Small intestine (tissue), 7 donors: ENCODE measurements around the gene WDCP. TPM values are rescaled to one million over a fixed set of nuclear protein-coding genes. Genes with fewer than 3 reads are reported as not detected.

Source experiments
- DNase-seq, 2 donors: peaks; one replicate each; pipeline versions ENCODE4 v3.0.0 to v3.0.0-alpha.2; 2013
- FAIRE-seq: peaks from 2 replicates; lab custom pipeline; 2012; peaks lifted over from hg19 to GRCh38; lab: Jason Lieb, UNC
- H3K27ac ChIP-seq, 3 donors: one replicate each; pipeline ENCODE4 v1.5.1; 2013; ENCODE audit warnings: low read length in 2 of 3, mild to moderate bottlenecking in 2 of 3, control low read depth in 1 of 3, inconsistent platforms in 1 of 3, low read depth in 1 of 3, moderate library complexity in 1 of 3
- H3K27me3 ChIP-seq, 3 donors: one replicate each; pipeline ENCODE4 v1.6.1; 2013; ENCODE audit warnings: low read length in 3 of 3, inconsistent platforms in 1 of 3; ENCODE audit not compliant: control insufficient read depth in 3 of 3, insufficient read depth in 3 of 3
- H3K36me3 ChIP-seq, 3 donors: one replicate each; pipeline ENCODE4 v1.6.1; 2013; ENCODE audit warnings: low read length in 3 of 3, inconsistent platforms in 1 of 3, low read depth in 1 of 3, mild to moderate bottlenecking in 1 of 3, moderate library complexity in 1 of 3; ENCODE audit not compliant: control insufficient read depth in 3 of 3, insufficient read depth in 2 of 3
- H3K4me1 ChIP-seq, 3 donors: one replicate each; pipeline ENCODE4 v1.6.1; 2013; ENCODE audit warnings: low read length in 2 of 3, inconsistent platforms in 1 of 3, low read depth in 1 of 3, mild to moderate bottlenecking in 1 of 3, moderate library complexity in 1 of 3; ENCODE audit not compliant: control insufficient read depth in 3 of 3, insufficient read depth in 2 of 3
- H3K4me3 ChIP-seq, 3 donors: one replicate each; pipeline ENCODE4 v1.5.1; 2013; ENCODE audit warnings: low read length in 3 of 3, control low read depth in 1 of 3, inconsistent platforms in 1 of 3, low read depth in 1 of 3, mild to moderate bottlenecking in 1 of 3, moderate library complexity in 1 of 3
- H3K9me3 ChIP-seq, 2 donors: one replicate each; pipeline ENCODE4 v1.6.1; 2013; ENCODE audit warnings: low read depth in 1 of 2, low read length in 1 of 2; ENCODE audit not compliant: control insufficient read depth in 2 of 2, insufficient read depth in 1 of 2
- WGBS, 3 donors: extraction: QIAGEN DNeasy Blood & Tissue Kit; methylation state at CpG; one replicate each; pipeline ENCODE4 v1.1.7; 2013; 5-methylcytosine and 5-hydroxymethylcytosine counted together
- polyA plus RNA-seq, 4 donors: library from polyadenylated mRNA; stranded (reverse) in 3 of 4; unstranded in 1 of 4; fragments of 200-250 nt in 3 of 4; fragments of 120-200 nt in 1 of 4; gene quantifications; one replicate each; pipeline versions ENCODE4 v1.2.1 to v1.2.3, GENCODE V29; 2013
- donor health status: healthy with polysubstance abuse.
- donor health status: control.
- donor health status: control.
- donor health status: Bipolar disorder and iron deficiency.
- donor health status: healthy.

WDCP gene
- polyA plus RNA-seq, 4 donors = 1.4 to 6.1 (median 2.2) TPM

DNA sequence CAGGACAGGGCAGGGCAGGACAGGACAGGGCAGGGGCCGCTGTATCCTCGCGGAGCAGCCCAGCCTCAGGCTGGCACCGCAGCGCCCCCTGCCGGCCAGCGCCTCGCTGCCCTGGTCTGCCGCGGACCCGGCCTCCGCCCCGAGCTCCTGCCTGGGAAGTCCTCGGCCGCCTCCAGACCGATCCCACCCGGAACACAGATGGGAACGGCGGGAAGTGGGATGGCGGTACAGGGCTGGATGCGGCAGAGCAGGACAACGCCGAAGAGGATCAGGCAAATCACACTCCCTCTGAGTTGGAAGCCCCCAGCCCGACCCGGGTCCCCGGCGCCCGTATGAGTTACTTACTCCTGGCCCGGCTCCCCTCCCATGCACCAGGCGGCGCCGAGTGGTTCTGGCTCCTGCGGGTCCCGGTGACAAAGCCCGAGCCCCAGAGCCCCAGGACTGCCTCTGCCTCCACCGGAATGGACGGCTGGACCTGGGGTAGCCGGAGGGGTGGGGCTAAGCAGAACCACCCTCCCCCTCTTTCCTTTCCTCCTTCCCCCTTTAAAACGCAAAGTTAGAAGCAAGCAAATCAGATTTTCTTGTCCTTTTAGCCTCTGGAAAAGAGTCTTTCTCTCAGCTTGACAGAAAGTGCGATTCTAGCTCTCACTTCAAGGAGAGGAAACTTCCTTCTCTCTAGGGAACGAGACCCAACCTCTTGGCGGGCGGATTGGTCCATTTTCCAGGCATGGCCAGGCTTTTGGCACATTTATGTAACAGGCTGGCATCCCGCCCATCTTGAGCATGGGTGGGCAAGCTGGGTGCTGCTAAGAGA, 37.4 kb upstream of the WDCP start, which contains the start of gene TP53I3:
TSS of gene TP53I3 (minus strand) at position 449 of the 814 bp plus-strand sequence. CDS start 508 bp downstream, outside the sequence.
- Histone ChIP-seq H3K9me3 (no peaks in the 10 kb centered on the region), H3K4me3 (peak within 1 kb of the TSS; percentile 43 to 77 (median 61)), H3K27ac (peak within 1 kb of the TSS; percentile 98 to 99 (median 99)), H3K36me3 (peaks cover 1 to 28% (median 3%) of the 10 kb centered on the region in 3 donors), H3K27me3 (no peaks in the 10 kb centered on the region), H3K4me1 (peaks cover 2 to 16% (median 5%) of the 10 kb centered on the region in 3 donors)
- FAIRE-seq = no peak
- peak; percentile 90 to 98 for DNase-seq
- 1% methylated on average over 37 to 44 of the region's 44 CpGs for WGBS, 3 donors

DNA sequence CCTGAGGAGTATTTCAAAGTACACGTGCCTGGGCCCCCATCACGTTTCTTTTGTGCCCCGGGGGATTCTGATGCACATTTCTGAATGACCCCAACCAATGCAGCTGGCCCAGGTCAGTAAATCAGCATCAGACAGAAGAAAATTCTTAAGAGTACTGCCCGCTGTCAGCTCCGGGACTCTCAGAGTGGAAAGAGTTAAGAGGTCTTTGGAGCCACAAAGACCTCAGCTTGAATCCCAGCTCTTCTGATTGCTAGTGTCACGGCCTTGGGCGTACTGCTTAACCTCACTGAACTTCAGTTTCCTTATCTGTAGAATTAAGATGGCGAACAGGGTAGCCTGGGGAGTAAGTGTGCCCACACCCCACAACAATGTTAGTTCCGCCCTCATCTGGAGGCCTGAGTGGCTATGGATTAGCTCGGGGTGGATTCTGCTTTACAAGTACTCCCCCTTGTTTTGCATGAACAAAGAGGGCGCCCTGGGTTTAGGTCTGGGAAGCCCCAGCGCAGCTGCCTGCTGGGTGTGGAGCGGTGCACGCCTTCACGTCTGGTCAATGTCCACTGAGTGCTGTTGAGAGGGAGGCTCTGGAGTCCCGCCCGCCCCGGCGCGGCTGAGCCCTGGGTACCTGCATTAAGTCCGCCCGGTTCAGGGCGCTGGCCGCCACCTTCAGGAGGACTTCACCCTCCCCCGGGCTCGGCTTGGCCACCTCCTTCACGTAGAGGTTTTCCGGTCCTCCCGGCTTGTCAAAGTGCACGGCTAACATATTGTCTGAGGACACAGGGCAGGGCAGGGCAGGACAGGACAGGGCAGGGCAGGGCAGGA, 36.6 kb upstream of the WDCP start:
- Histone ChIP-seq H3K27ac (peak overlapping the region; percentile 98 to 99 (median 99)), H3K4me3 (peak overlapping the region; percentile 43 to 77 (median 61)), H3K4me1 (peaks cover 2 to 18% (median 5%) of the 10 kb centered on the region in 3 donors), H3K27me3 (no peaks in the 10 kb centered on the region), H3K36me3 (peaks cover 1 to 29% (median 3%) of the 10 kb centered on the region in 3 donors), H3K9me3 (no peaks in the 10 kb centered on the region)
- FAIRE-seq (no peak), DNase-seq (peak; percentile 98 to 99)
- WGBS, 3 donors = 2 to 6% (median 6%) methylated on average over 30 of the region's 30 CpGs

DNA sequence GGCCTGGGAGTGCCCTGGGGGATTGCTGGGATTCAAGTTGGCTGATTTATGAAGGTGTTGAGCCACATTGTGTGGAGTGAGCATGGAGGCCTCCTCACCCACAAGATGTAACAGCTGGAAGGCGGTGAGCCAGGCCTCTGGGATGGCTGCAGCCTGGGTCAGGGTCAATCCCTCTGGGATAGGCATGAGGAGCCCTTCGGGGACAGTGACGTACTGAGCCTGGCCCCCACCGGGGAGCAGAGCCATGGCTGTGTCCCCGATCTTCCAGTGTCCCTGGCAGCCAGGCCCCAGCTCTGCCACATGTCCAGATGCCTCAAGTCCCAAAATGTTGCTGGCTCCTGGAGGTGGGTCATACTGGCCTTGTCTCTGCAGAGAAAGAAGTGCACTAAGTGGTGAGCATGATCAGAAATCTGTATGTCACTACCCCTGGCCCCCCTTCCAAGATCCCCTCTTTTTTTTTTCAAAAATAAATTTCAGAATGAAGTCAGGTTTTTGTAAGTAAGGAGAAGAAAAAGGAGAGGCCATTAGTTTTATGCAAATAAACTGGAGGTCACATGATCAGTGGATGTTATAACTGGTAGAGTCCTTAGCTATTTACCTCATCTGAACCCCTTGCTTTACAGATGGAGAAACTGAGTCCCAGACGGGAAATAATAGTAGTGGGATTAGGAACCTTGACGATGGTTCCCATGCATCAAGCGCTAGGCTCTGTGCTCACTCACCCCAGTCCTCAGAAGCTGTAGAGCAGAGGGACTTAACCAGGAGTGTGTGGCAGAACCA, 35.8 kb upstream of the WDCP start:
- peak overlapping the region; percentile 92 to 99 (median 98) for H3K27ac ChIP-seq
- peak overlapping the region in 2 of 3 donors; percentile 61 to 77 for H3K4me3 ChIP-seq
- DNase-seq (no peak), FAIRE-seq (no peak)
- H3K9me3 ChIP-seq = no peaks in the 10 kb centered on the region
- no peaks in the 10 kb centered on the region for H3K27me3 ChIP-seq
- peaks cover 2 to 25% (median 5%) of the 10 kb centered on the region in 3 donors for H3K4me1 ChIP-seq
- 78 to 87% (median 82%) methylated on average over 7 to 8 of the region's 8 CpGs for WGBS, 3 donors
- peaks cover 1 to 26% (median 3%) of the 10 kb centered on the region in 3 donors for H3K36me3 ChIP-seq

DNA sequence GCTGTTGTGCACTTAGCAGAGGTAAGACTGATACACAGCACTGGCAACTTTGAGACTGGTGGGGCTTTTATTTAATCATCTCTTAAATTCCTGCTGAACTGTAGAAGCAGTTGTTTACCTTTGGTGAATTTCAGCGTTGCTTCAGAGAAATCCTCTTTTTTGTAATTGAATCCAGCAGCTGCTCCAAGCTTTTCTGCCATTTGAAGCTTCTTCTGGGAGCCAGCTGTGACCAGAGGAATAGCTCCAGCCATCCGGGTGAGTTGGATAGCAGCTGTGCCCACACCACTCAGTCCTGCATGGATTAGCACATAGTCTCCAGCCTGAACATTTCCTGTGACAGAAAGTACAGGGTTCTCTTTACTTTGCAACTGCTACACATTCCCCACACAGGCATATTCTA, 33.5 kb upstream of the WDCP start:
- Histone ChIP-seq H3K27ac (no peak overlapping the region), H3K27me3 (no peaks in the 10 kb centered on the region), H3K4me3 (no peak overlapping the region), H3K4me1 (peaks cover 2 to 31% (median 5%) of the 10 kb centered on the region in 3 donors), H3K36me3 (peaks cover 1 to 19% (median 3%) of the 10 kb centered on the region in 3 donors), H3K9me3 (no peaks in the 10 kb centered on the region)
- 66 to 85% (median 73%) methylated on average over 2 of the region's 2 CpGs for WGBS, 3 donors
- FAIRE-seq (no peak), DNase-seq (no peak)

DNA sequence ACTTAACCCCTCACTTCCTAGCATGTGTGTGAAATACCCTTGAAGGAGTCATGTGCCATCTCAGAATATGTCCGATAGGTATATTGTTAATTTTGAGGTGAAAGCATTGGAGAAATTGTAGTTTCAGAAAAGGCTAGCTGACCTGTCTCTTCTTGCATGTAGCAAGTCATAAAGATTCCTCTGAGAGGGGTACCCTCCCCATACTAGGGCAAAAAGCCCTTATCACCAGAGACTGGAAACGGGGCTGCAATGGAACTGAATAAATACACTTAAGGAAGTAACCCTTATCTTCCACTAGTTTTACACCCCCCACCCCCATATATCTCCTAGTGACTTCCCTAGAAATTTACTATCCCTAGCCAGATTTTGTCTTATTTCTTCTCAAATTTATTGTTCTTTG, 30.7 kb upstream of the WDCP start:
- Histone ChIP-seq H3K4me1 (peaks cover under 1 to 21% (median 2%) of the 10 kb centered on the region in 3 donors), H3K9me3 (no peaks in the 10 kb centered on the region), H3K27me3 (no peaks in the 10 kb centered on the region), H3K27ac (peak overlapping the region; percentile 92 to 100 (median 99)), H3K4me3 (peak overlapping the region in 2 of 3 donors; percentile 74 to 78), H3K36me3 (peaks cover 2 to 21% (median 3%) of the 10 kb centered on the region in 3 donors)
- DNase-seq (peak in 1 of 2 donors; percentile 25), FAIRE-seq (no peak)
- 22 to 49% (median 37%) methylated on average over 2 of the region's 2 CpGs for WGBS, 3 donors

DNA sequence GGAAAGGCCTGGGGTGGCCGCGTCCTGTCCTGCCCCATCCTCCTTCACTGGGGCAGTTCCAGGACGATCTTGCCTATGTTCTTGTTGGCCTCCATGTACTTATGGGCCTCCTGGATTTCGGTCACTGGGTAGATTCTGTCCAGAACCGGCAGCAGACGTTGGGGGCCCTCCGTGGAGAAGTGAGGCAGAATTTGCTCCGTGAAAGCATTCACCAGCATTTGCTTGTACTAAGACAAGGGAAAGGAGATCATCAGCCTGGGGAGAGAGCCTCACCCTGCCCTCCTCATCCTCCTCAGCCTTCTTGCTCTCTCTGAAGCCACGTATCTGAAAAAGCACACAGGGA, 30.3 kb upstream of the WDCP start:
- peaks cover under 1 to 19% (median 6%) of the 10 kb centered on the region in 3 donors for H3K36me3 ChIP-seq
- WGBS, 3 donors = 4 to 10% (median 5%) methylated on average over 9 of the region's 9 CpGs

DNA sequence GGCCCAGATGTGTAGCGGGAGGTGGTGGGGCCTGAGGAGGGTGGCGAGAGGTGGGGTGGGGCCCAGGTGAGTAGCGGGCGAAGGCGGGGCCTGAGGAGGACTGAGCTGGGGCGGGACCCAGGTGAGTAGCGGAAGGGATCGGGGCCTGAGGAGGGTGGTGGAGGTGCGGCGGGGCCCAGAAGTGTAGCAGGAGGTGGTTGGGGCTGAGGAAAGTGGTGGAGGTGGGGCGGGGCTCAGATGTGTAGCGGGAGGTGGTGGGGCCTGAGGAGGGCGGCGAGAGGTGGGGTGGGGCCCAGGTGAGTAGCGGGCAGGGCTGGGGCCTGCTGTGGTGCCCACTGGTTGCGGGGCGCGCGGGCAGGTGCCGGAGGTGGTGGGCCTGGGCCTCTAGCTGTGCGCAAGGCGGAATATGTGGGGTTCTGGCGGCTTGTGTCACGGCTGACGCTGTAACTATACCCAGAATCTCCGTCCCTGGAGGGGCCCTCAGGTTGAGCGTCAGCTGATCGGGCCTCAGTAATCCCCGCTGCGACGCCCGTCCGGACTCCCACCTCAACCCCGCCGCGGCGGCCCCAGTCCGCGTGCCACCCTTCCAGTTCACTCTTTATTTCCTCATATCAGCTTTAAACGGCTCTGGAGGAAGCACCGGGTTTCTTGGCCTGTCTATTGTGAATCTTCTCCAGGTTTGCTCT, 29.8 kb upstream of the WDCP start:
- H3K4me1 ChIP-seq = peaks cover 0 to 18% (median under 1%) of the 10 kb centered on the region in 3 donors
- peak overlapping the region; percentile 70 to 78 (median 74) for H3K4me3 ChIP-seq
- DNase-seq = peak in 1 of 2 donors; percentile 87
- H3K36me3 ChIP-seq = peaks cover 0 to 20% (median 8%) of the 10 kb centered on the region in 3 donors
- 0 to 2% (median 0%) methylated on average over 32 to 41 of the region's 41 CpGs for WGBS, 3 donors
- no peak for FAIRE-seq
- H3K27me3 ChIP-seq = no peaks in the 10 kb centered on the region
- no peaks in the 10 kb centered on the region for H3K9me3 ChIP-seq
- peak overlapping the region; percentile 92 to 100 (median 99) for H3K27ac ChIP-seq

More for the DNA sequence above, 30.3 kb upstream of the WDCP start:
- Histone ChIP-seq H3K27me3 (no peaks in the 10 kb centered on the region), H3K4me3 (peak overlapping the region; percentile 70 to 78 (median 74)), H3K4me1 (peaks cover 0 to 18% (median 2%) of the 10 kb centered on the region in 3 donors), H3K9me3 (no peaks in the 10 kb centered on the region), H3K27ac (peak overlapping the region; percentile 92 to 100 (median 99))
- peak in 1 of 2 donors; percentile 48 for DNase-seq
- FAIRE-seq = no peak
